HG03066 (cell line): Measurements from ENCODE around the gene RREB1.

Experiments
- ATAC-seq: cut with Tn5 transposase; IDR thresholded peaks from one replicate; pipeline ENCODE4 v1.9.1; 2021; ENCODE audit warnings: low read depth; ENCODE audit not compliant: unreplicated experiment

Gene RREB1

DNA sequence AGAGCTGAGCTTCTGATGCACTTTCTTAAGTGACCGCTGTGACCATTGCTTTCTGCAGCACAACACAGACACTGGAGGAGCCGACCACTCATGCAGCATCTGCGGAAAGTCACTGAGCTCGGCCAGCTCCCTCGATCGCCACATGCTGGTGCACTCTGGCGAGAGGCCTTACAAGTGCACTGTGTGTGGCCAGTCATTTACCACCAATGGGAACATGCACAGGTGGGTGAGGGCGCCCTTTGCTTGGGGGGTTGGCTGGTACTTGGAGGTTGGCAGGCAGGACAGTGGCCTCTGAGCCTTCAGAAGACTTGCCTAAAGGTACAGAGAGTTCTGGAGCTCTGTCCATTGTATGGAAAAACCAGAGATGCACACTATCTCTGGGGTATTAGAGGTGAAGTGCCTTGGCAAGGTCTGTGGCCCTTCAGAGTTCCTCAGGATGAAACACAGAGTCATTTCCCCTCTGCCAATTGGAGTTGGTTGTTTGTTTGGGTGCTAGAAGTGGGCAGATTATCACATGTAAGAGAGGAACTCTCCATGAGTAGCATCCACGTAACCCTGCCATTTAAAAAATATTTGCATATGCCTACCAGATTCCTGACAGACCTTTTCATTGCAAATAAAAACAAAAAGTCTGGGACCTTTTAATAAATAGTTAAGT is 81.5 kb downstream of the RREB1 start:
- no peak for ATAC-seq

DNA sequence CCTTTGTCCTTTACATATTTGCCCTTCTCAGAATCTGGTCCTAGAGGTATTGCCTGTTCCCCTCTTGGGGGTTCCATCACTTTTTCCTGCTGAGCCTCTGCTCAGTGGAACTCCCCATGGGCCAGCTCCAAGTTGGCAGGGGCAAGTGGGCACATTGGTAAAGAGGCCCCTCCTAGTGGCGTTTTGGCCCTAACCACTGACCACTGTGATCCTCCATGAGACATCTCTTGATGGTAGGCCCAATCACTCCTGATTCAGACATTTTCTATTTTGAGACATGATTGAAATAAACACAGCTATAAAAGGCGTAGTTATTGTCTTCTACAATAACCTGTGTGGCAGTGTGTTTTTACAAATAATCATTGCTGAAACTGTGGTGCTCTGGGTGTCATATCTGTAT is 83.0 kb downstream of the RREB1 start:
- no peak for ATAC-seq

DNA sequence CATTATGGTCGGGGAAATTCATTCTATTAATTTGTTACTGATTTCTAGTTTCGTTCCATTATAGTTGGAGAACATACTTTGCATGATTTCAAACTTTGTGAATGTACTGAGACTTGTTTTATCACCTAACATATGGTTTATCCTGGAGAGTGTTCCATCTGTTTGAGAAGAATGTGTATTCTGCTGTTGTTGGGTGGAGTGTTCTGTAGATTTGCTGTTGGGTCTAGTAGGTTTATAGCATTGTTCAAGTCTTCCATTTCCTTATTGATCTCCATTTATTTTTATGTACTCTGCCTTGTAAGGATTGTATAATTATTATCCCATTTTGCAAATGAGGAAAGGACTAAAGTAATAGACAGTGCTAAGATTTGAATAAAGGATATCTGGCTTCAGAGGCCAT is 85.4 kb downstream of the RREB1 start:
- ATAC-seq, result no peak

DNA sequence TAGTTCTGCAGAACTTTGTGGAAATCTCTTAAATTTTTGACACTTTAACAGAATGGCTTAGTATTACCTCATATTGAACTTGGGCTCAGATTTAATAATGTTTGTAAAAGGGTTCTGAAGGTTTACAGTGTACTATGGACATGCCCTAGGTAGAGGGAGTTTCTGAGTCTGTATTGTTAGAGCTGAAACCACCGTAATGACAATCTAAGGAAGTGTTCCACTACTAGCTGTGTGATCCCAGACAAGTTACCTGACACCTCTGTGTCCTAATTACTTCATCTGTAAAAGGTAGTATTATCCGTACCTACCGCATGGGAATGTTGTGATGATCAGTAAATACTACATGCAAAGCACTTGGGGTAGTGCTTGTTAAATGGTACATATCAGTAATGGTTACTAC is 86.9 kb downstream of the RREB1 start:
- ATAC-seq, result no peak

DNA sequence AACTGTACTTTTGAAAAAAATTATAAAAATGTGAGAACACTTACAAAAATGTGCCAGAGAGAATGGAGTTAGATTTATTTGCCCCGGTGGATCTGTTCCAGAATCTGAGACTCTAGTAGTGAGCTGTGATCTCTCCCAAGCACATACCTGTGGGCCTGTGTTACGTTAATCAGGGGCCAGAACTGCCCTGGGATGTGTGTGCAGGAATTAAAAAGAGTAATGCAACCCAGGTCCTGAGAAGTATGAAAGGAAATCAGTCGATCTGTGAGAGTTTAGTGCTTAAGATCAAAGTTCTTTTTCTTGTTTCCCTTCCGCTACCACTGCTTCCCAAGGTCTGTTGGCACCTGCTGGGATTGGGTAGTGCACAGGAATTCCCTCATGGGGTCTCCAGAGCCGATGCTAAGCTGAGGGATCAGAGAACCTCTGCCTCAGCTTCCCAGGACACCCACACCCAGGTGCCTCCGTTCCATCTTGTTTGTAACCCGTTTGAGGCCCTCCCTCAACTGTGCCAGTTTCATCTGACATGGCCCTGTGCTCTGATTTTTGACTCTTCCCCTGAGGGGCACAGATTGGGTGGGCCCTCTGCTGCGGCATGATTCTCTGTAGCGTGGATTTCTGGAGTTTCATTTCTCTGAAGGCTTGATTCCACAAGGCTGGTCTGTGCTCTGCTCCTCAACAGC is 87.7 kb downstream of the RREB1 start:
- ATAC-seq, result no peak

DNA sequence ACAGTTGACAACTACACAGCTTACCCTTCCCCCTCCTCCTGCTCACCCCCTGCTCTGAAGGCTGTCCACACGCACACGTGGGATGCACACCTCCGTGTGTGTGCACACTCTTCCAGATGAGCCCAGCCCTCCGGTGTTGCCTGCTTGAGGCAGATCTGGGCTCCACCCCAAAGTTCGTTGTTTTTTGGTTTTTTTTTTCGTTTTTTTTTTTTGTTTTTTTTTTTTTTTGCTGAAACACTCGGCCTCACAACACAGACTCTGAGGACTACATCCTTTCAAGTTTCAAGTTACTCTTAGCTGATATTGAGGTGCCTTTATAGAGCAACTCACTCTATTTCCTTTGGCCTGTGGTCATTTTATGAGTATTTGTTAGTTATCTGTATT is 88.2 kb downstream of the RREB1 start:
- no peak for ATAC-seq

DNA sequence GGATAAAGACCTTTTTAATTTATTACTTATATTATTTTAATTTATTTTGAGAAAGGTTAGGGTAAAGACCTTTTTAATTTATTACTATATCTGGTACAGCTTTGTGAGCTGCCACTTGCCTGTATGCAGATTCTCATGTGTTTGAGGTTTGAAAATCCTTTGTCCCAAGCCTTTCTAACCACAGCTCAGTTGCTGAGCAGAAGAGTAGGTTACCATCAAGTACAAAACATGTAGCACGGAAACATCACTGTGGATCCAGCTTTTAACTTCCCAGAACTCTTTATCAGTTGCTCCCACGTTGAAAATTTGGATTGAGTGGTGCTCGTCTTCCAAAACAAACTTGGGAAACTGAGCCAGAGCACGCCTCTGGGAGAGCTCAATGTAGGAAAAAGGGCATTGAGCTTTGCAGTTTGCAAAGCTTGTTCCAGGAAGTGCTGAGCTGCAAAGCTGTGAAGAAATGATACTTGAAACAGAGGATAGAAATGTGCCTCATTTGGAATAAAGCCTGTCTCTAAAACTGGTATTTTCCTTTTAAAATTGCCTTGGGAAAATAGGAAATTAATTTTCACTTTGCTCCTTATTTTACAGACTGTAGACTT is 89.0 kb downstream of the RREB1 start:
- ATAC-seq, result no peak

DNA sequence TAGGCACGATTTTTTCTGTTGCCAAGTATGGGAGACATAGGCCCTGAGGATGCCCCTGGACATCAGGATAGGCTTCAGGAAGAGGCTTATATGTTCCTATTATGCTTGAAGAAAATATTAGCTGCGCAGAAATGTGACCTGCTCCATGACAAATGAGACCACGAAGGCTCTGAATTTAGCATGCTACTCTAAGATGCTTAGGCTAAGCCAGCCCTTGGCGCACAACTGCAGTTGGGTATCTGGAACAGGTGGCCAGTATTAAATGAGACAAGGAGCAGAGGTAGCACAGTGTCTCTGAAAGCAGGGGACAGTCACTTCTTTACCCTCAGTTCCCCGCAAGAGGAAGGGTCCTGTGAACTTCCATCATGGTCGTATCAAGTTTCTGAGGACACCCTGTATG is 90.0 kb downstream of the RREB1 start:
- no peak for ATAC-seq

DNA sequence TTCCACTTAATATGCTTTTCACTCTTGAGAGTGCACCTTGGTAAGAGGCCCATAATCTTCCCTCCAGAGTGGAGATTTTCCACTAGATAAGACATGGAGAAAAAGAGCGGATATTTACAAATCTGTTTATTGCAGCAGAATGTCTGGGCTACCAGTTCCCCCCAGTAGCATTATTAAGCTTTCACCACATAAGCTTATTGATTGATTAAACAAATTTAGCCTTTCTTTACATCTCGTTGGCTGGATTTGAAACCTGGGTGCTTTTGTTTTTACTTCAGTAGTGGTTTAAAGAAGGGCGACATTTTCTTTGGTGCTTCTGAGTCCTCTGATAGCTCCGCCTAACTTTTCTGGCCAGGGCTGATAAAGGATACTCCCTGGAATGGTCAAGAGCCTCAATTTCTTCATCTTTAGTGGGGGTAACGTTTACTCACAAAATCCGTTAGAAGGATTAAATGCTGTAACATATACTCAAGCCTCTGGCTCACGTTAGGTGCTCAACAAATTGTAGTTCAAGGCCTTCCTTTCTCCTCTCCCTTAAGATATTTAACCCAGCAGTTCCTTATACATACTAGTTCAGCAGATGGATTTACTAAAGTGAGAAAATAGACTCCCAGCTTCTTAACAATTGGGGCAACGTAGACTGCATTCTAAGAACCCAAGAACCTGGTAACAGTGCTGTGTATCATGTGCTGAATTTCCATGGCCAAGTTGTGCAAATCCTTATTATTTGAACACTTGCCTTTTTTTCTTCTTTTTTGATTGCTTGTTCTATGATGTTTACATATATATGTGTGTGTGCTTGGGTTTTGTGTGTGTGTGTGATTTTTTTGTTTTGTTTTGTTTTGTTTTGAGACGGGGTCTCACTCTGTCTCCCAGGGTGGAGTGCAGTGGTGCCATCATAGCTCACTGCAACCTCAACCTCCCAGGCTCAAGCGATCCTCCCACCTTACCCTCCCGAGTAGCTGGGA is 91.4 kb downstream of the RREB1 start:
- ATAC-seq, result no peak

DNA sequence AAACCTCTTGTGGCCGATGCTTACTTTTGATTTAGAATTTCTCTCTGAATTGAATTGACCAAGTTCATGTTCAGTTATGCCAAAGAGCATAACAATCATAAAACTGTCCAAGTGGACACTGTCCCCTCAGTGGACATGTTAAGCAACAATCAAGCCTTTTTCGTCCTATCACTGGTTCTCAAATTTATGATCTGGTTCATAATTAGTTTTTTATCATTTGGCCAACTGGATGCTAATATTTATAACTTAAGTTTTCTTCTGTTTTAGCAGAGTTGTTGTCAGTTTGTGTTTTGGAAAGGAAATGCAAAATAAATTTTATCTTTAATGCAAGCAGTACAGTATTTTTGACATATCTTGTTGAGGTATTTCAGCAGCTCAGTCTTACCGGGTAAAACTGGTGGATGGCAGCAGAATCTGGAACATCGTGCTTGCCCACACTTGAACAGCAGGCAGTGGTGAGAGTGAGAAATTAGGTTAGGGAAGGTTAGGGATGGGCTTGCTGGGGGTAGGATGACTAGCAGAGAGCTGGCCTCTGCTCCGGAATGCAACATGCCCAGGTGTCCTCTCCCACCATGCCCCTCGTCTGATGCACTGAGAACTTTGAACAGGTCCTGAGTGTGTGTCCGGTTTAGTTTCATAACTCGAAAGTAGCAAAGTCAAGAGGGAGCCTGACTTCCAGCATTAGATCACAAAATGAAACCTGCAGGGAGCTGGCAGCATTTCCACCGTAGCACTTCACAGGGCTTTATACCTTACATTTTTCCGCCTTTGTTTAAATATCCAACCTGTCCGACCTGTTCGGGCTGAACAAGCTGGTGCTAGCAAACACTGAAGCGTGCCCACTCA is 93.1 kb downstream of the RREB1 start:
- ATAC-seq, result no peak

DNA sequence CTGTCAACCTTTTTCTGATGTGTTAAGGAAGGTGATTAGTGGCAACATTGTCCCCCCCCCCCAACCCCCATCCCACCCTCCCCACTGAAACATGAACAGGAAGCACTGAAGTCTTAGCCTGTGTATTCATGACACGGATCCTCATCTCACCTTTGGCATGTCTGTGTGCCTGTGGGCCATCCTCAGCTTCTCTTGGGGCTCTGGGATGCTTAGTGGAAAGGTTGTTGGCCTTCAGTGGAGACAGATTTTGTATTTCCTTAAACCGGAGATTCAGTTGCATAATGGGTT is 93.6 kb downstream of the RREB1 start:
- no peak for ATAC-seq

DNA sequence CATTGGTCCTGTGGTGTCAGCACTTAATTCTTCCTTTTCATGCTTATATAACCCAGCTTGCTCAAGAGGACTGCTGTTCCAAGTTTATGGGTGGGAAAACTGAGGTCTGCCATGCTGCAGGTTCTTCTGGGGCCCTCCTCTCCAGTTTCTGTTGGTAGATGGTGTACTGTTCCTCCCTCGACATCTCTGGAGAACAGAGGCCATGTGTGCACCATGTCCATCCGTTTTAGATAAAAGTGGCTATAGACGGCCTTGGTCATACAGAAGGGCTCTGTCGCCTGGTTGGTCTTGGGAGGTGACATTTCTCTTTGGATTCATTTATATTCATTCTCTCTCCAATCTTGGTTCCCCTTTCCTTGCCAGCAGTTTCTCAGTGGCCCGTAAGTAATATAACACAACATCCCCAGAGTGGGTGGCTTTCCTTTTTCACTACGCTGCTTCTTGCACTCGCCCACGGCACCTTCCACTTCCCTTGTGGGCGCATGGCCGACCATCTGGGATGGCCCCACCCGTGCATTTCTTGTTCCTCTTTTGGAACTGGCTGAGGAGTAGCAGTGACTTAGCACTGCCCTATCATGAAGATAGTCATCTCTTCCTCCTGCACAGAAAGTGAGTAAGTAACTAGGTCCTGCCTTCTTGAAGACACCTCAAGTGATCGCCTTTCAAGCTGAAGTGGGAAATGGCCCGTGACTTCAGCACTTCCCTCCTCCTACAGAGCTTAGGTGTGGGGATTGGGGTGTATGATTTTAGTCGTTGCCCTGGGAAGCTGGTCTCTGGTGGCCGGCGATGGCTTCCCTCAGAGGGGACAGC is 94.2 kb downstream of the RREB1 start:
- peak; percentile 94 for ATAC-seq

DNA sequence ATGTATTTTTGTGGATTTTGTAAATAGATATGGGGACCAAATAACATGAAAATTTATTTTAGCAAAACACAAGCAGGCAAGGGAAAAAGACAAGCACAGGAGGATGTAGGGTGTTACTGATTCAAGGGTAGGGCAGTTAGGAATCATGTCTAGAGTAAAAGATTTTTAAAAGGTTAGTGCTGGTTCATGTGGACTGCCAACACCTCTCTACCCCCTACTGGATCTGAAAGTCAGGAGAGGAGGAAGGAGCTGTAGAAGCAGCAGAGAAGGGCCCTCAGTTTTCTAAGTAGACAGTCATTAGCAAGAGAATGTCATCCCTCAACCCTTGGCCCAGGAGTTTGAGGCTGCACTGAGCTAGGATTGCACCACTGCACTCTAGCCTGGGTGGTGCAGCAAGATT is 95.2 kb downstream of the RREB1 start:
- no peak for ATAC-seq

DNA sequence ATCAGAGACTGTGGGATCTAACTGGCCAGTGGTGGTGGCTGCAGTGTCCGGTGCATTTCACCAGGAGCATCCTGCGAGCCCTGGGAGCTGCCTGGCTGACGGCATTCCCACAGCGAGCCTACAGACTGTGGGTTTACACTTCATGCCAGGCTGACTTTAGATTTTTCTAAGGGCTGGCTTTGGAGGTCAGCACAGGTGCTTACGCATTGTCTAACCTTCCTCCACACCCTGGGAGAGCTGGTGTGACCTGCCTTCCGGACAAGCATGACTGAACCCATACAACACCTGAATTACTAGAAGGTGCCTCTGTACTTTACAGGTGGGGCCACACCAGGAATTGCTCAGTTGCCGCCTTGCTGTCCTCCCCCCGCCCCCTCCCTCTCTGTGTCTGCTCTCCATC is 96.2 kb downstream of the RREB1 start:
- ATAC-seq, result no peak

DNA sequence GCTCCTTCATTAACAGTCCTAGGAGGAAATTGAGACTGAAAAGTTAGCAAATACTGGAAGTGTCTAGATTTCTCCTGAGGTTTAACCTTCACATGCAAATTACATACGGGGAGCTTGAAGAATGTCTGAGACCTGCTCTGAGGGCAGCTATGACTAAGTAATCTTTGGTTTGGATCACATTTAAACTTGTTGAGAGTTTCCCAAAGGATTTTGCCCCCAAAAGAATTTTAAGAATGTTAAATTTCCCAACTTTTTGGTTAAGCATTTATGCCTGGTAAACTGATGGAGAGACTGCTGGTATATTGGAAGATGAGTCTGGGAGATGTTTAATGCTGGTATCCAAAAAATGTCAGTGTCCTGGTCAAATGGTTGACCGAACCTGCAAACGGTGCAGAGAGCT is 97.0 kb downstream of the RREB1 start:
- no peak for ATAC-seq

DNA sequence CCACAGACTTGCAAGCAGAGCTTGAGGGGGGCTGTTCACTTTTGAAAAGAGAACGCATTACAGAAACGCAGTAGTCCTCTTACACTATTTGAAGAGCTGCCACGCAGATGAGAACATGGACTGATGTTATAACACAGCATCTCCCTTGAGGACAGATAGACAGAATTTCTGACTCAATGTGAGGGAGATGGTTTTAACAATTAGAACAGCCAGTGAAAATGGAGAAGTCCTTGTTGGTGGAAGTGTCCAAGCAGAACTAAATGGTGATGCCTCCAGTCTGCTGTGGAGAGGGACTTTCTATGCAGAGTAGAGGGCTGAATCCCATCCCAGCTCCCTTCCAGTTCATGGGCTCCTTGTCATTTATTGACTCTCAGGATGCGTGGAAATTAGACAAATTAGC is 100.0 kb downstream of the RREB1 start:
- ATAC-seq, result no peak

DNA sequence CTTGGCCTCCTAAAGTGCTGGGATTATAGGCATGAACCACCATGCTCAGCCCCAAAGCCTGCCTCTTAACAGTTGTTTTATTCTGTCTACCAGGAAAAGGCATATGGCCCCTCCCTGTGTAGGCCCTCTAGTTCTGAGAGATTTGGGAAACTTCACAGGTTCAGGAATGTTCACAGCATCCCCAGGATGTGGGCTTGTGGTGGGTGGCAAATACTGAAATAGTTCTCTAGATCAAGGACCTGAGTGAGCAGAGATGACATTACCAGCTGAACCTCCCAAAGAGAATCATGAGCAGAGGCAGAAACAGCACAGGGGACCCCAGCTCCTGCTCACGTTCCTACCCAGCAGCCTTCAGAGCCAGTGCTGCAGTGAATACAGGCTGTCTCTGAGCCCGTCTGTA is 105.7 kb downstream of the RREB1 start:
- no peak for ATAC-seq

DNA sequence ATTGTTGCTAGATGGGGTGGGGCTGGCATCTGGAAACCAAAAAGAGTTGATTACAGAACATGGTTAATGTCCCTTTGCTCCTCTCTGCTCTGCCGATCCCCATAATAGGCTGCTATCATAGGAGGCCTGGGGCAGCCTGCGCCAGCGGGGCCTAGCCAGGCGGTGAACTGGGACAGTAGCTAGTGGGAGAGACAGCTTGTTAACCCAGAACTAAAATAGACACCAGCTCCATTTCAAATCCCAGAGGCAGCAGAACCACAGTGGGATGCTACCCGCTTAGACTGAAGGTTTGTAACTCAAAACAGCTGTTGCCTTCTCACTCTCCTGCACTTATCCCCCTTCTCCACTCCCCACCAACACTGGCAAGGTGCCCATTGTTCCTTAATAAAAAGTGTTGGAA is 106.7 kb downstream of the RREB1 start:
- no peak for ATAC-seq

DNA sequence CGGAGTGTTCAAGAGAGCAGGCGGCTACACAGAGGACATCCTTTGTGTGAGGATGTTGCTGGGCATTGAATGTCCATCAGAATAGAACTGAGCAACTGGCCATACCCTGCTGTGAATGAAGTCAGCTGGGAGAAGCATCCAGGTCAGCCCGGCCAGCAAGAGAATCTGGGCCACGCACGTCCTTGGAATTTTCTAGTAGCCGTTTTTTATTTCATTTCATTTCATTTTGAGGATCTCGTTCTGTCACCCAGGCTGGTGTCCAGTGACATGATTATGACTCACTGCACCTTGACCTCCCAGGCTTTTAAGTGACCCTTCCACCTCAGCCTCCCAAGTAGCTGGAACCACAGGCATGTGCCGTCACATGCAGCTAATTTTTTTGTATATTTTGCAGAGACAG is 107.4 kb downstream of the RREB1 start:
- ATAC-seq, result no peak

DNA sequence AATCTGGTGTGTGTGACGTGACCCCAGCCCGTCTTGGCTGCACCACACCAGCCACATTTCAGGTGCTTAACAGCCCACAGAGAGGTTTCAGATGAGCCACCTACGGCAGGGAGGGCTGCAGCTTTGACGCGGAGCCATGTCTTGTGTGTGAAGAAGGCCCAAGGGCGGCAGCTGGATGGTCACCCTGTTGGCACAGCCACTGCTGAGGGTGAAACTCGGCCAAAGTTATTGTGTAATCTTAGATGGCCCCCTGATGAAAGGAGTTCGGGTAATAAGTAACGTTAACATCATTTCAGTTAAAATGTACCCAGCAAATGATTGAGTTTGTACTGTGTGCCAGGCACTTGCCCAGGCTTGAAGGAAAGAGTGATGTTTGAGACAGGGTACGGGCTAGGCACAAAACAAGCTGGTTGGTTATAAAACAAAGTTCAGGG is 108.1 kb downstream of the RREB1 start:
- no peak for ATAC-seq
